OCI-LY7 (cell line): ENCODE results near the gene RRM2.

Experiments
- CTCF ChIP-seq: fragments of 200-600 bp; sonication (generic); conservative IDR thresholded peaks from 2 replicates; pipeline ENCODE4 v1.5.1; 2014; ENCODE audit warnings: mild to moderate bottlenecking, antibody characterized with exemption, low read length, moderate library complexity, mixed read lengths
- EZH2phosphoT487 ChIP-seq: fragments of 200-600 bp; sonication (generic); IDR thresholded peaks from 2 replicates; pipeline ENCODE4 v1.6.1; 2018; ENCODE audit warnings: low read depth, borderline replicate concordance, mild to moderate bottlenecking, mixed run types, antibody characterized with exemption, low read length, moderate library complexity, mixed read lengths

GRCh38 chr2:10123281-10123680 is 742 bp downstream of the RRM2 start:
- TF ChIP-seq CTCF (no peak), EZH2phosphoT487 (no peak)
